HG02571 (cell line): Measurements from ENCODE around the gene GPR39.

Experiments used
- ATAC-seq: cut with Tn5 transposase; IDR thresholded peaks from one replicate; pipeline ENCODE4 v1.9.1; 2021; ENCODE audit warnings: mild to moderate bottlenecking, moderate library complexity; ENCODE audit not compliant: unreplicated experiment

GPR39 gene

DNA sequence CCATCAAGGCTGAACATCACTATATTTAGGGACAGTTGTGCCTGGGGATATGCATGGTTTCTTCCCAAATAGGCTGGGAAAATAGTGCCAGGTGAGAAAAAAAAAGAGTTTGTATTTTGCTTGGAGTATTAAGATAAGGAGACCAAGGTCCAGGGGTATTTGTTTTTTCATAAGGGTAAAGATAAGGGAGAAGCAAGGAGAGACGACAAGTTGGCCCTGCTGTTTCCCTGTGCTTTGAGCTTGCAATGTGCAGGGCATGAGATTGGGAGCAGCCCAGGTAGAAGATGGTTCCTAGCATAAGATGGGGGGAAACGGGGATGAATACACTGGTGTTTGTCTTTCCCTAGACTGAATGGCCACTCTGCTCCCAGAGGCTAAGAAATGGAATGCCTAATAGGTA lies 8.8 kb upstream of the GPR39 start:
- ATAC-seq = no peak

DNA sequence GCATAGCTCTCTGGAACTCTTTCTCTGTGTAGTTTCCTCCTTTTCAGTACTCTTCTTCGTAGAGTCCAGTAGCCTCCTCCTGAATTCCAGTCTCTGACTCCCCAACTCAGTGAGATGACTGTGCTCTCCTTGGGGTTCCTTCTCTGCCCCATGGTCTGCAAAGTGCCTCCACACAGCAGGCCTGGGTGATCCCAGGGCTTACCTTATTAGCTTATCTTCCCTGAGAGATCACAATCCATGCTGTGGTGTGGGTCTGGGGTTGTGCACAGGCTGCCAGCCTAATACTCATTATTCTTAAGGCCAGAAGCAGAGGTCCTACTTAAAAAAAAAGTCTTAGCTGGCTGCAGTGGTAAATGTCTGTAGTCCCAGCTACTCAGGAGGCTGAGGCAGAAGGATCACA lies 4.6 kb upstream of the GPR39 start:
- no peak for ATAC-seq

DNA sequence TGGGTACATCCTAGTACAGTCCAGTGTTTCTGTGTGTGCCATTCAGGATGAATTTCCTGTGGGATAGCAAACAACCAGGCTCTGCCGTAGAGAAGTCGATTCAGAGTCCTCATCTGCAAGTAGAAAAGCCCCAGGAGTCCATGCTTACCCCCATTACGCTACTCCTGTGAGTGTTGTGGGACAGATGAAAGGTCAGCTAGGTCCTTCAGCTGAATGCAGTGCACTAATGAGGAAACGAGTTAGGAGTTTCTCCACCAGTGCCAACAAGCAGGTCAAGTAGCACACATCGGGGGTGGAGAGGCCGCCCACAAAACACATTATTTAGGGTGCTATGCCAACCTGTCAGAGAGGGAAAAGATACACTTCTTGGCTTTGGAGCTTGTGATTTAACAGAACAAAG lies 2.5 kb upstream of the GPR39 start:
- ATAC-seq = no peak

GRCh38 chr2:132415256-132415914 lies 1.2 kb upstream of the GPR39 start:
- ATAC-seq = no peak

GRCh38 chr2:132415915-132416722 lies 486 bp upstream of the GPR39 start:
- no peak for ATAC-seq

DNA sequence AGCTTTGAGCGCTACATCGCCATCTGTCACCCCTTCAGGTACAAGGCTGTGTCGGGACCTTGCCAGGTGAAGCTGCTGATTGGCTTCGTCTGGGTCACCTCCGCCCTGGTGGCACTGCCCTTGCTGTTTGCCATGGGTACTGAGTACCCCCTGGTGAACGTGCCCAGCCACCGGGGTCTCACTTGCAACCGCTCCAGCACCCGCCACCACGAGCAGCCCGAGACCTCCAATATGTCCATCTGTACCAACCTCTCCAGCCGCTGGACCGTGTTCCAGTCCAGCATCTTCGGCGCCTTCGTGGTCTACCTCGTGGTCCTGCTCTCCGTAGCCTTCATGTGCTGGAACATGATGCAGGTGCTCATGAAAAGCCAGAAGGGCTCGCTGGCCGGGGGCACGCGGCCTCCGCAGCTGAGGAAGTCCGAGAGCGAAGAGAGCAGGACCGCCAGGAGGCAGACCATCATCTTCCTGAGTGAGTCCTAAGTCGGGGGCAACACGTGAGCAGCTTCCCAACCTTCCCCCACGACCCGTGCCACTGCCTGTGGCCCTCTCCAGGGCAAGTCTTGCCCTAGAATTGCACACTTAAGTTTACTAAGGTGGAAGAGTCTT lies 928 bp downstream of the GPR39 start:
- ATAC-seq = no peak

- no peak for ATAC-seq
These were observed 2.6 kb downstream of the GPR39 start for GRCh38 chr2:132419235-132419634.

GRCh38 chr2:132419941-132420340 lies 3.3 kb downstream of the GPR39 start:
- ATAC-seq = no peak

- no peak for ATAC-seq
These were observed 4.5 kb downstream of the GPR39 start for GRCh38 chr2:132420816-132421805.

DNA sequence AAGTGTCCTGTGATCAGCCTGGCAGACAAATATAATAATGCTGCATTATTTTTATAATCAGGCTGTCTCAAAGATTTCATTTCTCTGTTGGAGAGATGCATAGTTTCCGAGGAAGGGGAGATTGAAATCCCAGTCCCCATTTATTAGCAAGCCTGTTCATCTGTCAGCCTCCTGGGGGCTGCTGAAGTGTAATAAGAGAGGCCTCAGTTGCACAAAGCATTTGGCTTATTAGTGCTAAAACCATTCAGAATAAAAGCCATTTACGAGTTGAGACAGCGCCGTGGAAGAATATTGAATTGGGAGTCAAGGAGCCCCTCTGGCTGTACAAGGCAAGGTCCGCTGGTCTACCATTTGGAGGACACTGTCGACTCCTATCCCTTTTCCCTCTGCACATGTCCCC lies 6.1 kb downstream of the GPR39 start:
- no peak for ATAC-seq

- ATAC-seq = no peak
These were observed 8.0 kb downstream of the GPR39 start for GRCh38 chr2:132424526-132425121.

- no peak for ATAC-seq
These were observed 9.4 kb downstream of the GPR39 start for GRCh38 chr2:132426033-132426432.

- no peak for ATAC-seq
These were observed 10.1 kb downstream of the GPR39 start for GRCh38 chr2:132426656-132427055.

- no peak for ATAC-seq
These were observed 12.7 kb downstream of the GPR39 start for GRCh38 chr2:132429351-132429750.

- ATAC-seq = no peak
These were observed 13.5 kb downstream of the GPR39 start for GRCh38 chr2:132429941-132430573.

DNA sequence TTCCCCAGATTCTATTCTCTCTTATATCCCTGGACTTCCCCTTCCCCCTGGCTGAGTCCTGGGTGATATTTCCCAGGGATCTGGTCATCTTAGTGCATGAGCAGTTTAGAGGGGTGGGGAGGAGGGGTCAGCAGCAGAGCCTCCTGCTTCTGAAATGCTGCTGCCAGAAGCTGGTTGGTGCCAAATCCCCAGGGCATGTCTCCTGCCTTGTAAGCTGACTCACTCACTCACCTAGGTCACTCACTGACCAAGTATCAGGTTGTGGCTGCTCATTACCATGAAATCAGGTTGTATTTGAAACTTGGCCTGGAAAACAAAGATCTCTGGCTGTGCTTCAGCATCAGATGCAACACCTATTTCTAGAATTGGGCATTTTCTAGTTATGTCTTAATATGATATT lies 14.3 kb downstream of the GPR39 start:
- ATAC-seq = no peak

- no peak for ATAC-seq
These were observed 21.5 kb downstream of the GPR39 start for GRCh38 chr2:132437852-132438669.

DNA sequence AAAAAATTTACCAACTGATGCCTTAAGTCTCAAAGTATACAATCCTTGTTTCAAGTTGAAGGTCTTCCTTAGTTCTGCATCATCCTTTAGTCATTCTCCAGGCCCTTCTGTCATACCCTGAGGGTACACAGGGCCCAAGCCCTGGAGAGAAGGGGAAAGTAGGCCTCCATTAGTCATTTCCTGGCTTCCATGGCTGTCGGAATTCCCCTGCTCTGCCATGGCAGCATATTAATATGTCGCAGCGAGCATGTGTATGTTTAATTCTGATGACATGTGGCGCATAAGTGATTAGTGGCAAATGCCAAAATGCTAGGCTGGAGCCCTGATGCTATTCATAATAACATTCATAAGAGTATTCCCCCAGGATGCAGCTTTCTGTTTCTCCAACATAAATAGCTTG lies 22.1 kb downstream of the GPR39 start:
- no peak for ATAC-seq

DNA sequence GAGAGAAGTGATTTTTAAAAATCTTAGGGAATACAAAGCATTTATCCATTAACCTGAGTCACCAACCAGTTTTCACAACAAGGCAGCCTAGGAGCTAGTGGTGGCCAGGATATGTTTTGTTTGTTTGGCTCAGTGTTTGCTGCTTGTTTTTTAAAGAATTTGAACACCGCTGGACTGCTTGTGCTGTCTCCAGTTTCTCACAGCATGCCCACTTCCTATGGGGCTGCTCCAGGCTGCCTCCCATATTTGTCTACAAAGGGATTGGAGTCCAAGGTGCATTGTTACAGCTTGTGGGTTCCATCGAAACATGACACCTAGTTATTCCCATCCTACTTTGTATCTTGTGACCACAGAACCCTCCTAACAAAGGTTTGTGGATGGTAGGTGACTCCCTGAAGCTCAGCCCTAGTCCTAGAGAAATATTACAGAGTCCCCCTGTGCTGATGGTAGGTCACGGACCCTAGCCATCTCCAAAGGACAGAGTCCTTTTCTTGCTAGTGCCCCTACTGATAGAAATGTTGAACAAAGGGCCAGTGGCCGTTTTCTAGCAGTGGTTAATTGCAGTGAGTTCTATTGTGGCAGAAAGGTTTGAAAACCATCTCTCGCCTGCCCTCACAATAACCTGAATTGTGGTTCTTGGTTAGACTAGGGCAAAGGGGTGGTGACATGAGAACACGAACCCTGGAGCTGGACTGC lies 23.2 kb downstream of the GPR39 start:
- ATAC-seq = no peak
